ENCODE measurements around the gene CGB1. TPM values are rescaled to one million over a fixed set of nuclear protein-coding genes. Genes with fewer than 3 reads are reported as not detected.

CGB1 gene
- total RNA-seq, 4 donors from 2014 or later, result not detected

DNA sequence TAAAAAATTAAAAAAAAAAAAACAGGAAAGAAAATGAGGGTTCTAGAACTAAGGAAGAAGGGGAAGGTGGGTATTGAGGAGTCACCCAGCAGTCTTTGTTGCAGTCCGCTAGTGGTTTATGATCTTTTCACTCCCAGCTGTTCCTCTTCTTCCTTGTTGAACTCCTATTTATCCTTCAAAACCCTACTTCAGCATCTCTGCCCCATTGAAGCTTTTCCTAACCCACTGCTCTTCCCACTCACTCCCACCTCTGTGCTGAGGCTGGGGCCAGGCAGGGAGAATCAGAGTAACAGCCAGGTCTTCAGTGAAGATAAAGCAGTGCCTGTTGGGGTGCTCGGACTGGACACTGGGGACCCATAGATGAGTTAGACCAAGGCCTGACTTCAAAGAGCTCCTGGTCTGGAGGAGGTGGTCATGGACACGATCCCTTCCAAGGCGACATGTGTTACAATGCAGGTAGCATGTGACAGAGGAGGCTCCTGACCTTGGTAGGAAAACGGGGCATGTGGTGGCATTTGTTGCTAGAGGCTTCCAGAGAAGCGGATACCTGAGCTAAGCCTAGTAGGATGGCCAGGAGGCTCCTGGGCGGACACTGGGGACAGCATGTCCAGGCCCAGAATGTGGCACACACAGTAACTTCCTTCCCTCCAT lies 31.6 kb downstream of the CGB1 start:
- TF ChIP-seq EP300 (IDR thresholded peaks at IDR 0.05), result no peak
- no peak for TF ChIP-seq POLR2A (IDR thresholded peaks at IDR 0.05)
- WGBS, 2 donors, result 92 to 94% methylated on average over 7 of the region's 7 CpGs
- Histone ChIP-seq H3K9me3 (no peaks in the 10 kb centered on the region), H3K4me3 (no peak overlapping the region), H3K27ac (no peak overlapping the region), H3K36me3 (peaks cover 0 to 95% (median 8%) of the 10 kb centered on the region in 3 donors), H3K27me3 (no peaks in the 10 kb centered on the region), H3K4me1 (no peaks in the 10 kb centered on the region)
- DNase-seq (ENCODE audit: low spot score in 2 of 2), result no peak

GRCh38 chr19:49004133-49004532 lies 32.6 kb downstream of the CGB1 start:
- no peak overlapping the region for H3K4me3 ChIP-seq
- no peak overlapping the region for H3K27ac ChIP-seq
- no peaks in the 10 kb centered on the region for H3K4me1 ChIP-seq
- TF ChIP-seq POLR2A (IDR thresholded peaks at IDR 0.05) (no peak), CTCF (IDR thresholded peaks at IDR 0.05) (no peak), EP300 (IDR thresholded peaks at IDR 0.05) (no peak)
- 97 to 98% methylated on average over 15 of the region's 15 CpGs for WGBS, 2 donors
- no peaks in the 10 kb centered on the region for H3K9me3 ChIP-seq
- H3K36me3 ChIP-seq, result peaks cover 0 to 93% (median 5%) of the 10 kb centered on the region in 3 donors
- no peak for DNase-seq (ENCODE audit: low spot score in 2 of 2)
- H3K27me3 ChIP-seq, result no peaks in the 10 kb centered on the region

- Histone ChIP-seq H3K4me1 (peaks cover 0 to 9% (median 3%) of the 10 kb centered on the region in 4 donors), H3K4me3 (no peak overlapping the region), H3K27me3 (no peaks in the 10 kb centered on the region), H3K27ac (no peak overlapping the region), H3K9me3 (no peaks in the 10 kb centered on the region), H3K36me3 (peaks cover 0 to 52% (median 5%) of the 10 kb centered on the region in 3 donors)
- no peak for DNase-seq (ENCODE audit: low spot score in 2 of 2)
- 48 to 62% methylated on average over 15 to 16 of the region's 16 CpGs for WGBS, 2 donors
- TF ChIP-seq POLR2A (IDR thresholded peaks at IDR 0.05) (no peak), CTCF (IDR thresholded peaks at IDR 0.05) (peak; percentile 24 to 57 (median 39)), EP300 (IDR thresholded peaks at IDR 0.05) (no peak)
These were observed 37.0 kb downstream of the CGB1 start for GRCh38 chr19:48999481-49000325.

- Histone ChIP-seq H3K4me1 (peaks cover 0 to 17% (median 11%) of the 10 kb centered on the region in 4 donors), H3K9me3 (no peaks in the 10 kb centered on the region), H3K27me3 (no peaks in the 10 kb centered on the region), H3K27ac (no peak overlapping the region), H3K36me3 (peaks cover 0 to 35% (median 0%) of the 10 kb centered on the region in 3 donors), H3K4me3 (no peak overlapping the region)
- DNase-seq (ENCODE audit: low spot score in 2 of 2), result no peak
- 71 to 86% methylated on average over 5 of the region's 5 CpGs for WGBS, 2 donors
- TF ChIP-seq EP300 (IDR thresholded peaks at IDR 0.05) (no peak), CTCF (IDR thresholded peaks at IDR 0.05) (no peak), POLR2A (IDR thresholded peaks at IDR 0.05) (no peak)
These were observed 38.7 kb downstream of the CGB1 start for GRCh38 chr19:48997972-48998371.

- TF ChIP-seq POLR2A (IDR thresholded peaks at IDR 0.05), result no peak
- no peak for TF ChIP-seq CTCF (IDR thresholded peaks at IDR 0.05)
- no peak for TF ChIP-seq EP300 (IDR thresholded peaks at IDR 0.05)
- no peak for DNase-seq (ENCODE audit: low spot score in 2 of 2)
- WGBS, 2 donors, result 2% methylated on average over 13 of the region's 13 CpGs
These were observed 42.7 kb downstream of the CGB1 start for GRCh38 chr19:48994035-48994386.

More at GRCh38 chr19:48994035-48994386, 42.7 kb downstream of the CGB1 start:
- Histone ChIP-seq H3K9me3 (no peaks in the 10 kb centered on the region), H3K27me3 (no peaks in the 10 kb centered on the region), H3K36me3 (peaks cover 0 to 15% (median 0%) of the 10 kb centered on the region in 3 donors), H3K27ac (peak overlapping the region; percentile 73 to 99 (median 88)), H3K4me1 (peaks cover 0 to 46% (median 25%) of the 10 kb centered on the region in 4 donors), H3K4me3 (peak overlapping the region; percentile 55 to 74 (median 68))

All from tibial nerve (tissue), 4 donors.